Endothelial cell of umbilical vein (primary cell): ENCODE data around the gene FRRS1. TPM values are rescaled to one million over a fixed set of nuclear protein-coding genes. Genes with fewer than 3 reads are reported as not detected.

Source experiments
- BruUV-seq: library from RNA; stranded (reverse); fragments of 400-500 nt; replicated peaks from 2 replicates; lab custom pipeline; 2021; lab: Mats Ljungman, UMichigan
- CTCF ChIA-PET: fragments of 300-600, 350-600 bp; sonication (Branson Sonifier 250); formaldehyde crosslinking; loops from one replicate; lab custom pipeline; 2021; ENCODE audit warnings: antibody characterized with exemption, inconsistent platforms; lab: Charles Lee
- POLR2A ChIA-PET: fragments of 300-600, 350-600 bp; sonication (Branson Sonifier 250); formaldehyde crosslinking; loops from one replicate; lab custom pipeline; 2021; ENCODE audit warnings: antibody characterized with exemption, inconsistent platforms; lab: Charles Lee
- DNase-seq: peaks from one replicate; pipeline ENCODE4 v3.0.0-alpha.2; 2011; ENCODE audit warnings: low read depth, low spot score
- FAIRE-seq: peaks from 2 replicates; lab custom pipeline; 2011; peaks lifted over from hg19 to GRCh38; lab: Jason Lieb, UNC
- H2AFZ ChIP-seq: 2 replicates; pipeline ENCODE4 v1.6.0; 2012; ENCODE audit warnings: low read depth, low read length, control low read depth, inconsistent platforms
- H3K27ac ChIP-seq: 2 replicates; pipeline ENCODE4 v1.5.1; 2011; ENCODE audit warnings: low read depth, mild to moderate bottlenecking, control low read depth, low read length, moderate library complexity; ENCODE audit not compliant: insufficient read depth
- H3K27me3 ChIP-seq, 2 experiments: 2 replicates each; pipeline versions ENCODE4 v1.6.0 to v1.6.1; 2011; ENCODE audit warnings: low read length in 2 of 2, mixed read lengths in 1 of 2; ENCODE audit not compliant: control insufficient read depth in 2 of 2, insufficient read depth in 2 of 2
- H3K36me3 ChIP-seq, 2 experiments: 2 replicates in 1 of 2; 3 replicates in 1 of 2; pipeline ENCODE4 v1.5.1; 2011; ENCODE audit warnings: low read length in 2 of 2, mild to moderate bottlenecking in 1 of 2, moderate library complexity in 1 of 2; ENCODE audit not compliant: control insufficient read depth in 2 of 2, insufficient read depth in 2 of 2; ENCODE audit errors: extremely low read depth in 1 of 2
- H3K4me1 ChIP-seq: 3 replicates; pipeline ENCODE4 v1.5.1; 2011; ENCODE audit warnings: mild to moderate bottlenecking, low read length; ENCODE audit not compliant: control insufficient read depth, insufficient read depth; ENCODE audit errors: extremely low read depth
- H3K4me2 ChIP-seq: 2 replicates; pipeline ENCODE4 v1.6.1; 2011; ENCODE audit warnings: low read length, control low read depth, mixed read lengths; ENCODE audit not compliant: insufficient read depth
- H3K4me3 ChIP-seq, 3 experiments: fragments of 200-600 bp in 1 of 3; sonication (generic), shearing (Covaris generic) in 1 of 3; replicated peaks in 1 of 3; 2 replicates each; pipeline ENCODE4 v1.5.1; 2011 to 2016; ENCODE audit warnings: control low read depth in 3 of 3, low read length in 3 of 3, mild to moderate bottlenecking in 2 of 3, inconsistent platforms in 1 of 3, low read depth in 1 of 3, moderate library complexity in 1 of 3; ENCODE audit not compliant: insufficient read depth in 1 of 3
- H3K79me2 ChIP-seq: 2 replicates; pipeline ENCODE4 v1.6.0; 2012; ENCODE audit warnings: low read length, inconsistent platforms; ENCODE audit not compliant: control insufficient read depth, insufficient read depth
- H3K9ac ChIP-seq: replicated peaks from 2 replicates; pipeline ENCODE3; 2011; ENCODE audit warnings: low read length, control low read depth; ENCODE audit not compliant: insufficient read depth; ENCODE audit errors: extremely low read depth
- H3K9me1 ChIP-seq: replicated peaks from 3 replicates; pipeline ENCODE4 v1.6.0; 2011; ENCODE audit warnings: mild to moderate bottlenecking, low read length; ENCODE audit not compliant: control insufficient read depth, insufficient read depth; ENCODE audit errors: extremely low read depth
- H3K9me3 ChIP-seq: replicated peaks from 2 replicates; pipeline ENCODE4 v1.5.1; 2012; ENCODE audit warnings: low read length, inconsistent platforms; ENCODE audit not compliant: control insufficient read depth, insufficient read depth
- H4K20me1 ChIP-seq: replicated peaks from 2 replicates; pipeline ENCODE3; 2011; ENCODE audit warnings: mild to moderate bottlenecking, low read length; ENCODE audit not compliant: control insufficient read depth, insufficient read depth; ENCODE audit errors: extremely low read depth
- EZH2 ChIP-seq: IDR thresholded peaks from 2 replicates; pipeline ENCODE4 v1.6.1; 2012; ENCODE audit warnings: borderline replicate concordance, low read depth, mild to moderate bottlenecking, moderate library complexity, low read length, inconsistent platforms; ENCODE audit not compliant: severe bottlenecking
- FOS ChIP-seq: IDR thresholded peaks from 2 replicates; pipeline ENCODE4 v1.6.1; 2011; ENCODE audit warnings: mild to moderate bottlenecking, low read length, moderate library complexity, borderline replicate concordance; ENCODE audit not compliant: insufficient read depth
- GATA2 ChIP-seq: IDR thresholded peaks from 2 replicates; pipeline ENCODE4 v1.7.0; 2011; ENCODE audit warnings: low read depth, mild to moderate bottlenecking, moderate library complexity, mixed read lengths, low read length; ENCODE audit not compliant: insufficient read length, insufficient read depth
- JUN ChIP-seq: IDR thresholded peaks from 2 replicates; pipeline ENCODE4 v1.6.1; 2011; ENCODE audit warnings: borderline replicate concordance, low read depth; ENCODE audit not compliant: insufficient read length, insufficient read depth
- MAX ChIP-seq: IDR thresholded peaks from 2 replicates; pipeline ENCODE4 v1.6.1; 2011; ENCODE audit not compliant: insufficient read depth, insufficient read length
- MYC ChIP-seq: IDR thresholded peaks from one replicate; pipeline ENCODE4 v1.6.1; 2011; ENCODE audit warnings: mild to moderate bottlenecking, low read depth, low read length
- POLR2A ChIP-seq: IDR thresholded peaks from 2 replicates; pipeline ENCODE4 v1.6.1; 2012; ENCODE audit warnings: low read depth, mild to moderate bottlenecking, control low read depth, low read length
- POLR2AphosphoS5 ChIP-seq: IDR thresholded peaks from 2 replicates; pipeline ENCODE4 v1.6.1; 2012; ENCODE audit warnings: low read depth, mild to moderate bottlenecking, control low read depth, low read length, moderate library complexity; ENCODE audit not compliant: insufficient read depth
- dilution Hi-C: fragments of 300-500 bp; cut with MboI; formaldehyde crosslinking; loops from one replicate; pipeline ENCODE4 v1.15.0; 2019; ENCODE audit warnings: low sequenced_read_pairs; ENCODE audit not compliant: extremely low pct_ligation_motif_present
- intact Hi-C: fragments of 100-400 bp; cut with micrococcal nuclease; formaldehyde crosslinking; loops from one replicate; pipeline ENCODE4 v1.10.0; 2022
- polyA plus RNA-seq, 4 experiments: library from polyadenylated mRNA; depleted of rRNA in 3 of 4; stranded (reverse) in 3 of 4; unstranded in 1 of 4; fragments of >200 nt; gene quantifications; 2 replicates each; pipeline versions ENCODE4 v1.2.1 to v1.2.3, GENCODE V29; 2011 to 2012; ENCODE audit warnings: missing spikeins in 1 of 4
- total RNA-seq: library from RNA; stranded (reverse); gene quantifications from 2 replicates; pipeline ENCODE4 v1.2.3, GENCODE V29; 2021
- TF ChIP-seq, protein P1 (sequence below), 2 donors: IDR thresholded peaks; 1 replicate in 1 of 2; 2 replicates in 1 of 2; pipeline ENCODE4 v1.5.1; 2011; ENCODE audit warnings: low read length in 2 of 2, mild to moderate bottlenecking in 2 of 2, moderate library complexity in 2 of 2, control low read depth in 1 of 2, inconsistent platforms in 1 of 2, low read depth in 1 of 2; ENCODE audit not compliant: insufficient read depth in 1 of 2; ENCODE audit errors: extremely low read depth in 1 of 2

FRRS1 gene
- total and polyA plus RNA-seq, 2 donors (not counting 3 experiments of a cell fraction or from before 2014, with no cell fraction given): 1.1 to 3.1 TPM

- H3K9me3 ChIP-seq: no peaks in the 10 kb centered on the region
- no peak overlapping the region for H2AFZ ChIP-seq
- intact Hi-C loops: no loop called here
- H3K36me3 ChIP-seq: no peaks in the 10 kb centered on the region
- no peak overlapping the region for H3K9ac ChIP-seq
- dilution Hi-C loops: no loop called here
- peaks cover 2% of the 10 kb centered on the region for H3K9me1 ChIP-seq
- no peaks in the 10 kb centered on the region for H4K20me1 ChIP-seq
- H3K4me1 ChIP-seq: no peaks in the 10 kb centered on the region
- FAIRE-seq: no peak
- ChIA-PET POLR2A (no interaction called here), CTCF (no interaction called here)
- BruUV-seq: no TSS peak
- no peak overlapping the region for H3K27ac ChIP-seq
- TF ChIP-seq MAX: no peak
- no peak for TF ChIP-seq POLR2AphosphoS5
- no peak for TF ChIP-seq MYC
- TF ChIP-seq, protein P1, sequence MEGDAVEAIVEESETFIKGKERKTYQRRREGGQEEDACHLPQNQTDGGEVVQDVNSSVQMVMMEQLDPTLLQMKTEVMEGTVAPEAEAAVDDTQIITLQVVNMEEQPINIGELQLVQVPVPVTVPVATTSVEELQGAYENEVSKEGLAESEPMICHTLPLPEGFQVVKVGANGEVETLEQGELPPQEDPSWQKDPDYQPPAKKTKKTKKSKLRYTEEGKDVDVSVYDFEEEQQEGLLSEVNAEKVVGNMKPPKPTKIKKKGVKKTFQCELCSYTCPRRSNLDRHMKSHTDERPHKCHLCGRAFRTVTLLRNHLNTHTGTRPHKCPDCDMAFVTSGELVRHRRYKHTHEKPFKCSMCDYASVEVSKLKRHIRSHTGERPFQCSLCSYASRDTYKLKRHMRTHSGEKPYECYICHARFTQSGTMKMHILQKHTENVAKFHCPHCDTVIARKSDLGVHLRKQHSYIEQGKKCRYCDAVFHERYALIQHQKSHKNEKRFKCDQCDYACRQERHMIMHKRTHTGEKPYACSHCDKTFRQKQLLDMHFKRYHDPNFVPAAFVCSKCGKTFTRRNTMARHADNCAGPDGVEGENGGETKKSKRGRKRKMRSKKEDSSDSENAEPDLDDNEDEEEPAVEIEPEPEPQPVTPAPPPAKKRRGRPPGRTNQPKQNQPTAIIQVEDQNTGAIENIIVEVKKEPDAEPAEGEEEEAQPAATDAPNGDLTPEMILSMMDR (IDR thresholded peaks at IDR 0.05; ENCODE audit: extremely low read depth in 1 of 2, insufficient read depth in 1 of 2, low read depth in 1 of 2, low read length in 2 of 2): no peak
- TF ChIP-seq EZH2: no peak
- TF ChIP-seq JUN: no peak
- no peak for TF ChIP-seq POLR2A
- no peak for TF ChIP-seq GATA2
- no peak for TF ChIP-seq FOS
- no peak overlapping the region for H3K4me3 ChIP-seq
- H3K79me2 ChIP-seq: no peaks in the 10 kb centered on the region
- DNase-seq: no peak
- H3K4me2 ChIP-seq: no peak overlapping the region
- peaks cover 9 to 15% of the 10 kb centered on the region in 2 experiments for H3K27me3 ChIP-seq
Observed at GRCh38 chr1:99776120-99776519, 9.7 kb upstream of the FRRS1 start.
